Adrenal gland (tissue), 12 donors: ENCODE measurements around the gene ZNF17. TPM values are rescaled to one million over a fixed set of nuclear protein-coding genes. Genes with fewer than 3 reads are reported as not detected.
A peak's percentile ranks its signal among the peaks of the same experiment; 100 is the strongest.
"Not testable (repeated sequence)": the region's sequence is repeated elsewhere in the genome, so short reads cannot be mapped to it uniquely, and the experiment has no call there.

Experiments
- DNase-seq, 7 donors: peaks; one replicate each; pipeline ENCODE4 v3.0.0-alpha.2; 2019 to 2020
- H3K27ac ChIP-seq, 5 donors: fragments of 200-600 bp; sonication (generic) in 4 of 5; 1 replicate in 3 of 5; 2 replicates in 2 of 5; pipeline versions ENCODE4 v1.5.1 to v1.8.0; 2016 to 2020; ENCODE audit warnings: mild to moderate bottlenecking in 1 of 5
- H3K27me3 ChIP-seq: fragments of 200-600 bp; 2 replicates; pipeline ENCODE4 v1.8.0; 2021
- H3K36me3 ChIP-seq, 2 donors: fragments of 200-600 bp; replicated peaks in 1 of 2; 1 replicate in 1 of 2; 2 replicates in 1 of 2; pipeline versions ENCODE4 v1.5.1 to v1.8.0; 2018 to 2022
- H3K4me1 ChIP-seq, 2 donors: fragments of 200-600 bp; replicated peaks in 1 of 2; 1 replicate in 1 of 2; 2 replicates in 1 of 2; pipeline versions ENCODE4 v1.5.1 to v1.8.0; 2018 to 2021
- H3K4me3 ChIP-seq, 4 donors: fragments of 200-600 bp; sonication (generic) in 3 of 4; one replicate each; pipeline ENCODE4 v1.5.1; 2016 to 2018
- H3K9me3 ChIP-seq, 3 donors: fragments of 200-600 bp; sonication (generic) in 1 of 3; replicated peaks in 1 of 3; 1 replicate in 2 of 3; 2 replicates in 1 of 3; pipeline versions ENCODE4 v1.5.1 to v1.8.0; 2016 to 2021
- CTCF ChIP-seq, 6 experiments: fragments of 450-650 bp in 4 of 6; fragments of 200-600 bp in 2 of 6; sonication (generic) in 1 of 6; IDR thresholded peaks; 1 replicate in 5 of 6; 2 replicates in 1 of 6; pipeline versions ENCODE4 v1.5.1 to v1.8.0; 2016 to 2021; ENCODE audit warnings: antibody characterized with exemption in 6 of 6, mild to moderate bottlenecking in 2 of 6, moderate library complexity in 1 of 6
- POLR2A ChIP-seq, 2 donors: fragments of 450-650 bp; IDR thresholded peaks; one replicate each; pipeline ENCODE4 v1.6.1; 2017; ENCODE audit warnings: antibody characterized with exemption in 2 of 2, mild to moderate bottlenecking in 2 of 2, moderate library complexity in 1 of 2
- WGBS, 4 donors: extraction: QIAGEN DNeasy Blood & Tissue Kit in 2 of 4; methylation state at CpG; one replicate each; pipeline versions ENCODE4 v1.1.5 to v1.1.7; 2013 to 2017; 5-methylcytosine and 5-hydroxymethylcytosine counted together
- intact Hi-C, 2 donors: fragments of 100-400 bp; cut with DNase I; formaldehyde crosslinking; loops; one replicate each; pipeline versions ENCODE4 v1.14.1 to v1.15.0; 2022 to 2023
- polyA plus RNA-seq, 3 donors: library from polyadenylated mRNA; stranded (reverse); fragments of 200-250 nt in 2 of 3; fragments of 350-450 nt in 1 of 3; fragmentation: Illumina TruSeq in 1 of 3; extraction: RNeasy Lipid Tissue Mini Kit (QIAGEN cat#74804) in 1 of 3; gene quantifications; one replicate each; pipeline ENCODE4 v1.2.3, GENCODE V29; 2013 to 2014
- total RNA-seq, 9 donors: library from RNA; depleted of rRNA in 4 of 9; stranded (reverse); fragments of >200 nt in 4 of 9; fragments of 120-200 nt in 1 of 9; fragmentation: NEBNext Ultra II Directional in 1 of 9; extraction: Animal tissue kit (Norgen Biotek cat#: 25700) in 1 of 9; gene quantifications; one replicate each; pipeline versions ENCODE4 v1.1.0 to v1.2.4, GENCODE V29; 2013 to 2023
- donor health status: healthy with polysubstance abuse.
- donor health status: Bipolar disorder and iron deficiency.
- donor health status: DM: yes; HTN: yes; CAD: no.
- donor health status: DM: no; HTN: no; CAD: no.
- donor health status: DM: no; HTN: no; CAD: no.
- donor health status: DM: yes; HTN: yes; CAD: no.

The ZNF17 gene
- total and polyA plus RNA-seq, 12 donors: 2.8 to 16.5 (median 9.2) TPM

- TF ChIP-seq CTCF (IDR thresholded peaks at IDR 0.05) (no peak), POLR2A (IDR thresholded peaks at IDR 0.05) (no peak)
- DNase-seq: peak in 2 of 7 donors; percentile 34 to 61
- Histone ChIP-seq H3K36me3 (no peaks in the 10 kb centered on the region), H3K4me1 (peaks cover 23 to 31% of the 10 kb centered on the region in 2 donors), H3K4me3 (peak overlapping the region; percentile 13 to 86 (median 66)), H3K27me3 (no peaks in the 10 kb centered on the region), H3K27ac (peak overlapping the region; percentile 65 to 99 (median 92)), H3K9me3 (no peaks in the 10 kb centered on the region)
- WGBS, 4 donors: 0 to 5% (median 1%) methylated on average over 9 to 18 of the region's 18 CpGs
- intact Hi-C loops: no loop called here
These were observed 47.2 kb upstream of the ZNF17 start for GRCh38 chr19:57363688-57364181.

- H3K9me3 ChIP-seq: no peaks in the 10 kb centered on the region
These were observed 44.2 kb upstream of the ZNF17 start for GRCh38 chr19:57366776-57367175.

GRCh38 chr19:57374179-57374578 lies 36.8 kb upstream of the ZNF17 start:
- no peak for DNase-seq
- no peak overlapping the region for H3K4me3 ChIP-seq
- intact Hi-C loops: no loop called here
- peaks cover 0 to 25% of the 10 kb centered on the region in 2 donors for H3K36me3 ChIP-seq
- no peaks in the 10 kb centered on the region for H3K27me3 ChIP-seq
- H3K9me3 ChIP-seq: peaks cover 0 to 21% (median 0%) of the 10 kb centered on the region in 3 donors
- H3K27ac ChIP-seq: no peak overlapping the region
- H3K4me1 ChIP-seq: no peaks in the 10 kb centered on the region
- WGBS, 4 donors: 90 to 97% (median 96%) methylated on average over 4 to 6 of the region's 6 CpGs
- TF ChIP-seq POLR2A (IDR thresholded peaks at IDR 0.05): no peak
- TF ChIP-seq CTCF (IDR thresholded peaks at IDR 0.05): no peak

More at GRCh38 chr19:57366776-57367175, 44.2 kb upstream of the ZNF17 start:
- intact Hi-C loops: no loop called here
- H3K36me3 ChIP-seq: peaks cover 0 to 2% of the 10 kb centered on the region in 2 donors
- H3K4me1 ChIP-seq: peaks cover 16 to 22% of the 10 kb centered on the region in 2 donors
- 91 to 93% (median 92%) methylated on average over 2 of the region's 2 CpGs for WGBS, 4 donors
- H3K4me3 ChIP-seq: no peak overlapping the region
- no peaks in the 10 kb centered on the region for H3K27me3 ChIP-seq
- TF ChIP-seq CTCF (IDR thresholded peaks at IDR 0.05) (no peak), POLR2A (IDR thresholded peaks at IDR 0.05) (no peak)
- DNase-seq: no peak
- no peak overlapping the region for H3K27ac ChIP-seq

GRCh38 chr19:57374647-57375046 lies 36.3 kb upstream of the ZNF17 start:
- DNase-seq, H3K27me3 ChIP-seq, H3K4me1 ChIP-seq, H3K4me3 ChIP-seq, intact Hi-C loops, H3K27ac ChIP-seq: not testable (repeated sequence)
- WGBS, 4 donors: 95 to 98% (median 97%) methylated on average over 2 of the region's 2 CpGs
- Histone ChIP-seq H3K36me3 (peaks cover 0 to 25% of the 10 kb centered on the region in 2 donors), H3K9me3 (peaks cover 0 to 21% (median 0%) of the 10 kb centered on the region in 3 donors)

GRCh38 chr19:57376151-57376550 lies 34.8 kb upstream of the ZNF17 start:
- H3K4me1 ChIP-seq: no peaks in the 10 kb centered on the region
- DNase-seq: no peak
- H3K9me3 ChIP-seq: peaks cover 0 to 21% (median 0%) of the 10 kb centered on the region in 3 donors
- TF ChIP-seq CTCF (IDR thresholded peaks at IDR 0.05): no peak
- TF ChIP-seq POLR2A (IDR thresholded peaks at IDR 0.05): no peak
- intact Hi-C loops: no loop called here
- 91 to 98% (median 95%) methylated on average over 6 of the region's 6 CpGs for WGBS, 4 donors
- no peaks in the 10 kb centered on the region for H3K27me3 ChIP-seq
- peaks cover 0 to 25% of the 10 kb centered on the region in 2 donors for H3K36me3 ChIP-seq
- no peak overlapping the region for H3K4me3 ChIP-seq
- no peak overlapping the region for H3K27ac ChIP-seq
